HL-60 (cell line): ENCODE measurements around the gene CNOT8.

ENCODE experiments used
- TF ChIP-seq, protein P1 (sequence below): IDR thresholded peaks from one replicate; pipeline ENCODE4 v1.5.1; 2011; ENCODE audit warnings: low read length, control low read depth, inconsistent platforms; ENCODE audit not compliant: insufficient read depth
- TF ChIP-seq, protein P2 (sequence below): IDR thresholded peaks from 2 replicates; pipeline ENCODE4 v1.6.1; 2012; ENCODE audit warnings: low read depth; ENCODE audit not compliant: insufficient replicate concordance

DNA sequence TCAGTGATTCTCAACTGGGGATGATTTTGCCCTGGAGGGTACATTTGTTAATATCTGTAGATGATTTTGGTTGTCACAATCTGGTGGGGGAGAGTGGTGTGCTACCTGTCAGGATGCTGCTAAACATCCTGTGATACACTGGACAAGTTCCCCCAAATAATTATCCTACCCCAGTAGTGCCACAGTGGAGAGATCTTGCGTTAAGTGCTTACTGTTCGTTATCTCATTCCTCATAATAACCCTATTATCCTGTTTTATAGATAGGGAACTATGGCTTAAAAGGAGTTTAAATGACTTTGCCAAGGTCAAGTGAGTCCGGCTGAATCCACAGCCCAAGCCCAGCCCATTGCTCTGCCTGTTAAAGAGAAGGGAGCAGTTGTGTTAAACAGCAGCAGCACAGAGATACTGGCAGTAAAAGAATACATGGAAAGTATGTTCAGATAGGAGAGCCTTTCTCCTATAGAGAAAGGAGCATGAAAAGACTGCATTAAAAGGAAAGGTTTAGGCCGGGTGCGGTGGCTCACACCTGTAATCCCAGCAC lies 15.4 kb downstream of the CNOT8 start:
- TF ChIP-seq, protein P1, sequence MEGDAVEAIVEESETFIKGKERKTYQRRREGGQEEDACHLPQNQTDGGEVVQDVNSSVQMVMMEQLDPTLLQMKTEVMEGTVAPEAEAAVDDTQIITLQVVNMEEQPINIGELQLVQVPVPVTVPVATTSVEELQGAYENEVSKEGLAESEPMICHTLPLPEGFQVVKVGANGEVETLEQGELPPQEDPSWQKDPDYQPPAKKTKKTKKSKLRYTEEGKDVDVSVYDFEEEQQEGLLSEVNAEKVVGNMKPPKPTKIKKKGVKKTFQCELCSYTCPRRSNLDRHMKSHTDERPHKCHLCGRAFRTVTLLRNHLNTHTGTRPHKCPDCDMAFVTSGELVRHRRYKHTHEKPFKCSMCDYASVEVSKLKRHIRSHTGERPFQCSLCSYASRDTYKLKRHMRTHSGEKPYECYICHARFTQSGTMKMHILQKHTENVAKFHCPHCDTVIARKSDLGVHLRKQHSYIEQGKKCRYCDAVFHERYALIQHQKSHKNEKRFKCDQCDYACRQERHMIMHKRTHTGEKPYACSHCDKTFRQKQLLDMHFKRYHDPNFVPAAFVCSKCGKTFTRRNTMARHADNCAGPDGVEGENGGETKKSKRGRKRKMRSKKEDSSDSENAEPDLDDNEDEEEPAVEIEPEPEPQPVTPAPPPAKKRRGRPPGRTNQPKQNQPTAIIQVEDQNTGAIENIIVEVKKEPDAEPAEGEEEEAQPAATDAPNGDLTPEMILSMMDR: no peak
- TF ChIP-seq, protein P2, sequence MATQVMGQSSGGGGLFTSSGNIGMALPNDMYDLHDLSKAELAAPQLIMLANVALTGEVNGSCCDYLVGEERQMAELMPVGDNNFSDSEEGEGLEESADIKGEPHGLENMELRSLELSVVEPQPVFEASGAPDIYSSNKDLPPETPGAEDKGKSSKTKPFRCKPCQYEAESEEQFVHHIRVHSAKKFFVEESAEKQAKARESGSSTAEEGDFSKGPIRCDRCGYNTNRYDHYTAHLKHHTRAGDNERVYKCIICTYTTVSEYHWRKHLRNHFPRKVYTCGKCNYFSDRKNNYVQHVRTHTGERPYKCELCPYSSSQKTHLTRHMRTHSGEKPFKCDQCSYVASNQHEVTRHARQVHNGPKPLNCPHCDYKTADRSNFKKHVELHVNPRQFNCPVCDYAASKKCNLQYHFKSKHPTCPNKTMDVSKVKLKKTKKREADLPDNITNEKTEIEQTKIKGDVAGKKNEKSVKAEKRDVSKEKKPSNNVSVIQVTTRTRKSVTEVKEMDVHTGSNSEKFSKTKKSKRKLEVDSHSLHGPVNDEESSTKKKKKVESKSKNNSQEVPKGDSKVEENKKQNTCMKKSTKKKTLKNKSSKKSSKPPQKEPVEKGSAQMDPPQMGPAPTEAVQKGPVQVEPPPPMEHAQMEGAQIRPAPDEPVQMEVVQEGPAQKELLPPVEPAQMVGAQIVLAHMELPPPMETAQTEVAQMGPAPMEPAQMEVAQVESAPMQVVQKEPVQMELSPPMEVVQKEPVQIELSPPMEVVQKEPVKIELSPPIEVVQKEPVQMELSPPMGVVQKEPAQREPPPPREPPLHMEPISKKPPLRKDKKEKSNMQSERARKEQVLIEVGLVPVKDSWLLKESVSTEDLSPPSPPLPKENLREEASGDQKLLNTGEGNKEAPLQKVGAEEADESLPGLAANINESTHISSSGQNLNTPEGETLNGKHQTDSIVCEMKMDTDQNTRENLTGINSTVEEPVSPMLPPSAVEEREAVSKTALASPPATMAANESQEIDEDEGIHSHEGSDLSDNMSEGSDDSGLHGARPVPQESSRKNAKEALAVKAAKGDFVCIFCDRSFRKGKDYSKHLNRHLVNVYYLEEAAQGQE: no peak
